Measurements from ENCODE around the gene FIP1L1. TPM values are rescaled to one million over a fixed set of nuclear protein-coding genes. Genes with fewer than 3 reads are reported as not detected.

FIP1L1 gene
- total and polyA plus RNA-seq, 9 of the 15 experiments (the other 6 are each of a cell fraction or from before 2014, with no cell fraction given) = 34.6 to 137 (median 72.0) TPM

GRCh38 chr4:53477038-53477565 is 99.7 kb downstream of the FIP1L1 start:
- FAIRE-seq (no peak), ATAC-seq (no peak), DNase-seq (ENCODE audit: extremely low read depth in 1 of 4, low spot score in 3 of 4) (no peak)
- Histone ChIP-seq H3K4me1 (replicated peaks in 1 of 2; ENCODE audit: control insufficient read depth in 2 of 2, insufficient read depth in 2 of 2, low read length in 2 of 2) (peaks cover 0 to 2% of the 10 kb centered on the region in 2 experiments; a peak in 2 of 5 replicates), H4K20me1 (replicated peaks; ENCODE audit: control insufficient read depth, insufficient read depth, low read length) (no peaks in the 10 kb centered on the region), H3K9me1 (ENCODE audit: control insufficient read depth, insufficient read depth, low read length) (no peaks in the 10 kb centered on the region), H3K9ac (ENCODE audit: insufficient read depth in 1 of 2, low read depth in 2 of 2, low read length in 2 of 2) (no peak overlapping the region), H3K36me3 (ENCODE audit: control insufficient read depth, insufficient read depth, low read length) (no peaks in the 10 kb centered on the region), H3K4me3 (no peak overlapping the region), H3K4me2 (ENCODE audit: insufficient read depth, low read length) (no peak overlapping the region), H3K9me3 (replicated peaks; ENCODE audit: control insufficient read depth, insufficient read depth, low read depth, low read length) (no peaks in the 10 kb centered on the region), H3K27ac (ENCODE audit: extremely low read depth, low read depth, low read length) (no peak overlapping the region), H2AFZ (ENCODE audit: low read depth, low read length) (no peak overlapping the region), H3K27me3 (ENCODE audit: control insufficient read depth in 2 of 2, insufficient read depth in 2 of 2, low read length in 2 of 2) (no peaks in the 10 kb centered on the region), H3K79me2 (ENCODE audit: control insufficient read depth, insufficient read depth, low read length) (no peaks in the 10 kb centered on the region)
- in situ Hi-C loops (cut with MboI) (loop anchor here (25.0 kb wide), 1 partner anchor 760 kb away; the partner anchor contains the start of gene PDGFRA), intact Hi-C loops (cut with micrococcal nuclease) (no loop called here)
- ChIA-PET CTCF (ENCODE audit: low intra/inter-chr PET ratio) (no interaction called here), POLR2A (interaction anchor here (1.3 kb wide), 1 partner anchor 9 kb away, joined by 3 read pairs; no protein-coding TSS in a partner anchor)
- TF ChIP-seq ZKSCAN1 (IDR thresholded peaks at IDR 0.05; ENCODE audit: low read depth, low read length) (peak; percentile 74), DPF2 (IDR thresholded peaks at IDR 0.05) (no peak), MEF2A (IDR thresholded peaks at IDR 0.05; ENCODE audit: control insufficient read depth, low read depth, low read length) (no peak)
- BruUV-seq (replicated peaks) = no TSS peak
- WGBS (ENCODE audit: insufficient coverage, low coverage, missing lambda C conversion rate) = 39% methylated on average over 5 of the region's 5 CpGs

GRCh38 chr4:53477636-53478035 is 100.2 kb downstream of the FIP1L1 start:
- FAIRE-seq = no peak
- CTCF ChIA-PET (ENCODE audit: low intra/inter-chr PET ratio) = interaction anchor here (0.6 kb wide), 1 partner anchor 252 kb away, joined by 3 read pairs; no protein-coding TSS in a partner anchor

More at GRCh38 chr4:53477636-53478035, 100.2 kb downstream of the FIP1L1 start:
- no peak overlapping the region for H3K4me3 ChIP-seq
- H3K4me2 ChIP-seq (ENCODE audit: insufficient read depth, low read length) = no peak overlapping the region
- TF ChIP-seq ZKSCAN1 (IDR thresholded peaks at IDR 0.05; ENCODE audit: low read depth, low read length) = 0 out of 2 replicates have a peak, but pooled peaks have one; percentile 3
- TF ChIP-seq KLF1 (tag; IDR thresholded peaks at IDR 0.05) = no peak
- 27% methylated on average over 1 of the region's 1 CpG for WGBS (ENCODE audit: insufficient coverage, low coverage, missing lambda C conversion rate)
- H3K9ac ChIP-seq (ENCODE audit: insufficient read depth in 1 of 2, low read depth in 2 of 2, low read length in 2 of 2) = no peak overlapping the region
- no TSS peak for BruUV-seq (replicated peaks)
- H3K27ac ChIP-seq (ENCODE audit: extremely low read depth, low read depth, low read length) = no peak overlapping the region
- intact Hi-C loops (cut with micrococcal nuclease) = no loop called here
- H3K79me2 ChIP-seq (ENCODE audit: control insufficient read depth, insufficient read depth, low read length) = no peaks in the 10 kb centered on the region
- peaks cover 0 to 2% of the 10 kb centered on the region in 2 experiments; a peak in 2 of 5 replicates for H3K4me1 ChIP-seq (replicated peaks in 1 of 2; ENCODE audit: control insufficient read depth in 2 of 2, insufficient read depth in 2 of 2, low read length in 2 of 2)
- no peaks in the 10 kb centered on the region for H3K9me3 ChIP-seq (replicated peaks; ENCODE audit: control insufficient read depth, insufficient read depth, low read depth, low read length)
- ATAC-seq (no peak), DNase-seq (ENCODE audit: extremely low read depth in 1 of 4, low spot score in 3 of 4) (no peak)
- no peaks in the 10 kb centered on the region for H3K27me3 ChIP-seq (ENCODE audit: control insufficient read depth in 2 of 2, insufficient read depth in 2 of 2, low read length in 2 of 2)
- no peaks in the 10 kb centered on the region for H3K36me3 ChIP-seq (ENCODE audit: control insufficient read depth, insufficient read depth, low read length)
- in situ Hi-C loops (cut with MboI) = loop anchor here (25.0 kb wide), 1 partner anchor 760 kb away; the partner anchor contains the start of gene PDGFRA
- no peak overlapping the region for H2AFZ ChIP-seq (ENCODE audit: low read depth, low read length)
- no peaks in the 10 kb centered on the region for H4K20me1 ChIP-seq (replicated peaks; ENCODE audit: control insufficient read depth, insufficient read depth, low read length)
- H3K9me1 ChIP-seq (ENCODE audit: control insufficient read depth, insufficient read depth, low read length) = no peaks in the 10 kb centered on the region
- POLR2A ChIA-PET = interaction anchor here (1.0 to 1.3 kb wide), 3 partner anchors 9 to 34 kb away, joined by 3 to 4 read pairs (median 3); no protein-coding TSS in a partner anchor

Measured in K562 (cell line).